ENCODE measurements around the gene CALD1. TPM values are rescaled to one million over a fixed set of nuclear protein-coding genes. Genes with fewer than 3 reads are reported as not detected.

Gene CALD1
- total RNA-seq, 1 experiment from 2014 or later, result 147 TPM

DNA sequence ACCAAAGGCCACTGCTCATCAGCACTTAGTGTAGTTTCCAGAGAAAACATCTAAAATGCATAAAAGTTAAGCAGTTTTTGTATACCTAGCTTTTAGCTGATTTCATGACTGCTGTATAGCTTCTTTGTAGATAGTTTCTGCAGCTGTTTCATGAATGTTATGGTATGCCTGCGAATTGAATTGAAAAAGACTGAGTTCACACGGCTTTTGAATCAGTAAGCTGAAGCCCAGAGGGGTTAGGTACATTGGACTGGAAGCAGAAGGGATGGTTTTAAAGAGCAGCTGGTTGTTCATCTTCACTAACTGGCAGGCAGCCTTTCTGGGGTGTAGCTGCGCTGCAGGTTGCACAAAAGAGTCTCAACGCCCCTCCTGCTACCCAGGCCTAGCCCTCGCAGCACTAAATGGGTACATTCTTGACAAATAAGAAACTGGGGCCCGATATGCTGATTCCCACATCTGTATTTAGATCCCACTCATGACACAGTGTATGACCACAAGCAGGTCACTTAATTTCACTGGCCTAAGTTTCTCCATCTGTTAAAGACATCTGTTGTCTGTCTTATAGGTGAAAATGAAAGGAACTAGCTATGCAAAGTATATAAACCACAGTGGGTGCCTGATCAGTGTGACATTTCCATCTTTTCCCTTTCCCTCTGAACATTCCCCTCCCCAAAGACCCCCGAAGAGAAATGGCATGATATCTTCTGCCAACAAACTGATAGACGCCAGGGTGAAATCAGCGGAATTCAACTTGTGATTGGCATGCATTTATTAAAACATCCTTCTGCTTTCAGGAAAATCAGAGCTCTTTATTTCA lies 120.9 kb downstream of the CALD1 start (continued):
- TF ChIP-seq E2F1 (CRISPR knock-in tag; IDR thresholded peaks at IDR 0.05), result no peak
- TF ChIP-seq TCF7 (CRISPR knock-in tag; IDR thresholded peaks at IDR 0.05; ENCODE audit: low read depth), result no peak
- TF ChIP-seq ZNF317 (CRISPR knock-in tag; IDR thresholded peaks at IDR 0.05; ENCODE audit: borderline replicate concordance, low read depth), result no peak

DNA sequence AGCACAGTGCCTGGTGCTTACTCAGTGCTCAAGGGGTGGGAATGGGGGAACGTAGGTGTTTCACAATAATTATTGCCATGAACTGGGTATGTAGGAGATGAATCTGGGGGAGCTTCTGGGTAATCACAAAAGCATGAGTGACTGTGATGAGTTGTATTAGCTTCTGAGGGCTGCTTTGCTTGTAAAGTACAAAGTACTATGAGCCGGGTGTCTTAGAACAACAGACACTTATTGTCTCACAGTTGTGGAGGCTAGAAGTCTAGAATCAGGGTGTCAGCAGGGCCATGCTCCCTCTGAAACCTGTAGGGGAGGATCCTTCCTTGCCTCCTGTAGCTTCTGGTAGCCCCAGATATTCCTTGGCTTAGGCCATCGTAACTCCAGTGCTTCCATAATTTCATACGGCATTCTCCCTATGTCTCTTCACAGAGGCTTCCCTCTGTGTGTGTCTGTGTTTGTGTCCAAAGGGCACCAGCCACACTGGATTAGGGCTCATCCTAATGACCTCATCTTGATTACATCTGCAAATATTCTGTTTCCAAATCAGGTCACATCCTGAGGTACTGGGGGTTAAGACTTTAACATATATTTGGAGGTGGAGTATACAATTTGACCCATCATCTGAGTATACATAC lies 122.1 kb downstream of the CALD1 start:
- Mint-ChIP-seq H3K36me3 (peaks cover 7% of the 10 kb centered on the region), H3K27ac (peak overlapping the region; percentile 54; the same call in 1 of the 2 replicates), H3K9me3 (peaks cover 6% of the 10 kb centered on the region), H3K4me3 (no peak overlapping the region), H3K4me1 (peaks cover 12% of the 10 kb centered on the region), H3K27me3 (ENCODE audit: low read depth) (no peaks in the 10 kb centered on the region)
- CTCF ChIA-PET, result no interaction called here
- no peak for ATAC-seq
- POLR2A ChIA-PET, result interaction anchor here (0.7 kb wide), 1 partner anchor 91 kb away, joined by 3 read pairs; no protein-coding TSS in a partner anchor
- DNase-seq (ENCODE audit: low spot score), result no peak
- TF ChIP-seq STAT6 (CRISPR knock-in tag; conservative IDR thresholded peaks at IDR 0.05; ENCODE audit: low read depth) (no peak), ZNF232 (CRISPR knock-in tag; IDR thresholded peaks at IDR 0.05) (no peak)
- TF ChIP-seq, protein P1, sequence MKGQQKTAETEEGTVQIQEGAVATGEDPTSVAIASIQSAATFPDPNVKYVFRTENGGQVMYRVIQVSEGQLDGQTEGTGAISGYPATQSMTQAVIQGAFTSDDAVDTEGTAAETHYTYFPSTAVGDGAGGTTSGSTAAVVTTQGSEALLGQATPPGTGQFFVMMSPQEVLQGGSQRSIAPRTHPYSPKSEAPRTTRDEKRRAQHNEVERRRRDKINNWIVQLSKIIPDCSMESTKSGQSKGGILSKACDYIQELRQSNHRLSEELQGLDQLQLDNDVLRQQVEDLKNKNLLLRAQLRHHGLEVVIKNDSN (CRISPR knock-in tag; IDR thresholded peaks at IDR 0.05), result no peak

DNA sequence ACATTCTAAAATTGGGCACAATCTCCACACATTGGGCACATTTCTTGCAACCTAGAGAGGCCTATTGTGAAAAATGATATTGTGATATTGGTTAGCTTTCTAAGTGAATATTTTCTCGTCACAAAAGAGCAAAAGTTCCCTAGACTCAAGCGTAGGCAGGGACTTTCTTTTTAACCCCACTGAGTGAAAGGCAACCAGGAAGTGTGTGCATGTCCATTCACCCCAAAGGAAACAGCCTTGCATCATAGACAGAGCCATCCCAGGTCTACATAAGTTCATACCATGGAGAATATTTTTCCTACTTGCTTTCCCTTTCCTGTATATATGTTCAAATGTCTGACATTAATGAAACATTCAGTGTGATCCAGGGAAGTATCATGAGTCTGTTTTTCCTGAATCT lies 122.6 kb downstream of the CALD1 start:
- H3K27ac Mint-ChIP-seq, result no peak overlapping the region
- peaks cover 1% of the 10 kb centered on the region for H3K36me3 Mint-ChIP-seq
- peaks cover 10% of the 10 kb centered on the region for H3K4me1 Mint-ChIP-seq
- no peak overlapping the region for H3K4me3 Mint-ChIP-seq
- H3K9me3 Mint-ChIP-seq, result peaks cover under 1% of the 10 kb centered on the region; the same call in 1 of the 2 replicates
- CTCF ChIA-PET, result no interaction called here
- DNase-seq (ENCODE audit: low spot score) (no peak), ATAC-seq (no peak)
- H3K27me3 Mint-ChIP-seq (ENCODE audit: low read depth), result no peaks in the 10 kb centered on the region
- POLR2A ChIA-PET, result no interaction called here
- TF ChIP-seq, protein P2, sequence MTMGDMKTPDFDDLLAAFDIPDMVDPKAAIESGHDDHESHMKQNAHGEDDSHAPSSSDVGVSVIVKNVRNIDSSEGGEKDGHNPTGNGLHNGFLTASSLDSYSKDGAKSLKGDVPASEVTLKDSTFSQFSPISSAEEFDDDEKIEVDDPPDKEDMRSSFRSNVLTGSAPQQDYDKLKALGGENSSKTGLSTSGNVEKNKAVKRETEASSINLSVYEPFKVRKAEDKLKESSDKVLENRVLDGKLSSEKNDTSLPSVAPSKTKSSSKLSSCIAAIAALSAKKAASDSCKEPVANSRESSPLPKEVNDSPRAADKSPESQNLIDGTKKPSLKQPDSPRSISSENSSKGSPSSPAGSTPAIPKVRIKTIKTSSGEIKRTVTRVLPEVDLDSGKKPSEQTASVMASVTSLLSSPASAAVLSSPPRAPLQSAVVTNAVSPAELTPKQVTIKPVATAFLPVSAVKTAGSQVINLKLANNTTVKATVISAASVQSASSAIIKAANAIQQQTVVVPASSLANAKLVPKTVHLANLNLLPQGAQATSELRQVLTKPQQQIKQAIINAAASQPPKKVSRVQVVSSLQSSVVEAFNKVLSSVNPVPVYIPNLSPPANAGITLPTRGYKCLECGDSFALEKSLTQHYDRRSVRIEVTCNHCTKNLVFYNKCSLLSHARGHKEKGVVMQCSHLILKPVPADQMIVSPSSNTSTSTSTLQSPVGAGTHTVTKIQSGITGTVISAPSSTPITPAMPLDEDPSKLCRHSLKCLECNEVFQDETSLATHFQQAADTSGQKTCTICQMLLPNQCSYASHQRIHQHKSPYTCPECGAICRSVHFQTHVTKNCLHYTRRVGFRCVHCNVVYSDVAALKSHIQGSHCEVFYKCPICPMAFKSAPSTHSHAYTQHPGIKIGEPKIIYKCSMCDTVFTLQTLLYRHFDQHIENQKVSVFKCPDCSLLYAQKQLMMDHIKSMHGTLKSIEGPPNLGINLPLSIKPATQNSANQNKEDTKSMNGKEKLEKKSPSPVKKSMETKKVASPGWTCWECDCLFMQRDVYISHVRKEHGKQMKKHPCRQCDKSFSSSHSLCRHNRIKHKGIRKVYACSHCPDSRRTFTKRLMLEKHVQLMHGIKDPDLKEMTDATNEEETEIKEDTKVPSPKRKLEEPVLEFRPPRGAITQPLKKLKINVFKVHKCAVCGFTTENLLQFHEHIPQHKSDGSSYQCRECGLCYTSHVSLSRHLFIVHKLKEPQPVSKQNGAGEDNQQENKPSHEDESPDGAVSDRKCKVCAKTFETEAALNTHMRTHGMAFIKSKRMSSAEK (CRISPR knock-in tag; IDR thresholded peaks at IDR 0.05; ENCODE audit: borderline replicate concordance), result no peak
- no peak for TF ChIP-seq CREB1 (CRISPR knock-in tag; IDR thresholded peaks at IDR 0.05)
- no peak for TF ChIP-seq MAX (CRISPR knock-in tag; IDR thresholded peaks at IDR 0.05)
- TF ChIP-seq, protein P3, sequence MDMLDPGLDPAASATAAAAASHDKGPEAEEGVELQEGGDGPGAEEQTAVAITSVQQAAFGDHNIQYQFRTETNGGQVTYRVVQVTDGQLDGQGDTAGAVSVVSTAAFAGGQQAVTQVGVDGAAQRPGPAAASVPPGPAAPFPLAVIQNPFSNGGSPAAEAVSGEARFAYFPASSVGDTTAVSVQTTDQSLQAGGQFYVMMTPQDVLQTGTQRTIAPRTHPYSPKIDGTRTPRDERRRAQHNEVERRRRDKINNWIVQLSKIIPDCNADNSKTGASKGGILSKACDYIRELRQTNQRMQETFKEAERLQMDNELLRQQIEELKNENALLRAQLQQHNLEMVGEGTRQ (CRISPR knock-in tag; IDR thresholded peaks at IDR 0.05), result no peak
- TF ChIP-seq ESRRA (CRISPR knock-in tag; IDR thresholded peaks at IDR 0.05; ENCODE audit: borderline replicate concordance), result no peak
- TF ChIP-seq ZNF138 (CRISPR knock-in tag; conservative IDR thresholded peaks at IDR 0.05), result no peak
- TF ChIP-seq E2F1 (CRISPR knock-in tag; IDR thresholded peaks at IDR 0.05), result no peak
- TF ChIP-seq, protein P4, sequence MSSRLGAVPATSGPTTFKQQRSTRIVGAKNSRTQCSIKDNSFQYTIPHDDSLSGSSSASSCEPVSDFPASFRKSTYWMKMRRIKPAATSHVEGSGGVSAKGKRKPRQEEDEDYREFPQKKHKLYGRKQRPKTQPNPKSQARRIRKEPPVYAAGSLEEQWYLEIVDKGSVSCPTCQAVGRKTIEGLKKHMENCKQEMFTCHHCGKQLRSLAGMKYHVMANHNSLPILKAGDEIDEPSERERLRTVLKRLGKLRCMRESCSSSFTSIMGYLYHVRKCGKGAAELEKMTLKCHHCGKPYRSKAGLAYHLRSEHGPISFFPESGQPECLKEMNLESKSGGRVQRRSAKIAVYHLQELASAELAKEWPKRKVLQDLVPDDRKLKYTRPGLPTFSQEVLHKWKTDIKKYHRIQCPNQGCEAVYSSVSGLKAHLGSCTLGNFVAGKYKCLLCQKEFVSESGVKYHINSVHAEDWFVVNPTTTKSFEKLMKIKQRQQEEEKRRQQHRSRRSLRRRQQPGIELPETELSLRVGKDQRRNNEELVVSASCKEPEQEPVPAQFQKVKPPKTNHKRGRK (CRISPR knock-in tag; IDR thresholded peaks at IDR 0.05; ENCODE audit: borderline replicate concordance), result no peak
- TF ChIP-seq MXD4 (CRISPR knock-in tag; IDR thresholded peaks at IDR 0.05; ENCODE audit: borderline replicate concordance), result no peak
- no peak for TF ChIP-seq ZNF317 (CRISPR knock-in tag; IDR thresholded peaks at IDR 0.05; ENCODE audit: borderline replicate concordance, low read depth)
- TF ChIP-seq GTF2I (CRISPR knock-in tag; conservative IDR thresholded peaks at IDR 0.05), result no peak

Measured in WTC11 (cell line).